GM12874 (cell line): Measurements from ENCODE around the gene UBXN4.

Experiments
- TF ChIP-seq, protein P1 (sequence below): IDR thresholded peaks from 2 replicates; pipeline ENCODE4 v1.5.1; 2011; ENCODE audit warnings: low read depth, mild to moderate bottlenecking, control low read depth, low read length, moderate library complexity; ENCODE audit not compliant: insufficient read depth

UBXN4 gene

DNA sequence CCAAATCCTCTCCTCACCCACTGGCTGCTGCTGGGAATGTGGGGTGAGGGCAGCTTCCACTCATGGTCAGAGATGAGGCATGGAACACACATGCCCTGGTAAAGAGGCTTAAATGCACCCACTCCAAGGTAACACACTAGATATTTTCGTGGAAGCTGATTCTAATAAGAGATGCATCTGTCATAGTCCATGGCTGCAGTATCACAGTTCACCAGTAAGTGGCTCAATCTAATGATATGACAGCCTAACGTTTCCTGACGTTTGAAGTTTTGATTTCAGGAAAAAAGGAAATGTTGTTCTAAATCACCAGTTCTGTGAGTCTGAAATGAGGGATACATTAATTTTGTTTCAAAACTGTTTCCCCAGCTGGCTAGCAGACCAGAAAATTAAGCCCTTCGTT lies 57.1 kb downstream of the UBXN4 start:
- TF ChIP-seq, protein P1, sequence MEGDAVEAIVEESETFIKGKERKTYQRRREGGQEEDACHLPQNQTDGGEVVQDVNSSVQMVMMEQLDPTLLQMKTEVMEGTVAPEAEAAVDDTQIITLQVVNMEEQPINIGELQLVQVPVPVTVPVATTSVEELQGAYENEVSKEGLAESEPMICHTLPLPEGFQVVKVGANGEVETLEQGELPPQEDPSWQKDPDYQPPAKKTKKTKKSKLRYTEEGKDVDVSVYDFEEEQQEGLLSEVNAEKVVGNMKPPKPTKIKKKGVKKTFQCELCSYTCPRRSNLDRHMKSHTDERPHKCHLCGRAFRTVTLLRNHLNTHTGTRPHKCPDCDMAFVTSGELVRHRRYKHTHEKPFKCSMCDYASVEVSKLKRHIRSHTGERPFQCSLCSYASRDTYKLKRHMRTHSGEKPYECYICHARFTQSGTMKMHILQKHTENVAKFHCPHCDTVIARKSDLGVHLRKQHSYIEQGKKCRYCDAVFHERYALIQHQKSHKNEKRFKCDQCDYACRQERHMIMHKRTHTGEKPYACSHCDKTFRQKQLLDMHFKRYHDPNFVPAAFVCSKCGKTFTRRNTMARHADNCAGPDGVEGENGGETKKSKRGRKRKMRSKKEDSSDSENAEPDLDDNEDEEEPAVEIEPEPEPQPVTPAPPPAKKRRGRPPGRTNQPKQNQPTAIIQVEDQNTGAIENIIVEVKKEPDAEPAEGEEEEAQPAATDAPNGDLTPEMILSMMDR: peak; percentile 43; the same call in 1 of the 2 replicates

DNA sequence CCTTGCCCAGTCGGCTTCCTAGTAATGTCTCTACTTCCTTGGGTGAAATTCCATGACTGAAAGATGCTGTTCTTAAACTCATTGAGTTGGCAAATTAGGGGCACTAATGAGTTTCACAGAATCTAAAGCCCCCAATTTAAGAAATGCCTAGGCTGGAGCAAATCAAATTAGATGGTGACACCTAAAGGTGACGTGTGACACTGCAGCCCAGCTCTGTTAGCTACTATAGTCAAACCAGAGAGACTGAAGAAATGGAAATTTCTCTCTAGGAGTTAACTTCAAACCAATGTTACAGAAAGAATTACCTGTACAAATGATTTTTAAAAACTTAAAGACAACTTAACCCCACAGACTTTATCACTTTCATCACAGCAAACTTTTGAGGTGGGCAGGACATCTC lies 58.1 kb downstream of the UBXN4 start:
- TF ChIP-seq, protein P1: 0 out of 2 replicates have a peak, but pooled peaks have one; percentile 6

DNA sequence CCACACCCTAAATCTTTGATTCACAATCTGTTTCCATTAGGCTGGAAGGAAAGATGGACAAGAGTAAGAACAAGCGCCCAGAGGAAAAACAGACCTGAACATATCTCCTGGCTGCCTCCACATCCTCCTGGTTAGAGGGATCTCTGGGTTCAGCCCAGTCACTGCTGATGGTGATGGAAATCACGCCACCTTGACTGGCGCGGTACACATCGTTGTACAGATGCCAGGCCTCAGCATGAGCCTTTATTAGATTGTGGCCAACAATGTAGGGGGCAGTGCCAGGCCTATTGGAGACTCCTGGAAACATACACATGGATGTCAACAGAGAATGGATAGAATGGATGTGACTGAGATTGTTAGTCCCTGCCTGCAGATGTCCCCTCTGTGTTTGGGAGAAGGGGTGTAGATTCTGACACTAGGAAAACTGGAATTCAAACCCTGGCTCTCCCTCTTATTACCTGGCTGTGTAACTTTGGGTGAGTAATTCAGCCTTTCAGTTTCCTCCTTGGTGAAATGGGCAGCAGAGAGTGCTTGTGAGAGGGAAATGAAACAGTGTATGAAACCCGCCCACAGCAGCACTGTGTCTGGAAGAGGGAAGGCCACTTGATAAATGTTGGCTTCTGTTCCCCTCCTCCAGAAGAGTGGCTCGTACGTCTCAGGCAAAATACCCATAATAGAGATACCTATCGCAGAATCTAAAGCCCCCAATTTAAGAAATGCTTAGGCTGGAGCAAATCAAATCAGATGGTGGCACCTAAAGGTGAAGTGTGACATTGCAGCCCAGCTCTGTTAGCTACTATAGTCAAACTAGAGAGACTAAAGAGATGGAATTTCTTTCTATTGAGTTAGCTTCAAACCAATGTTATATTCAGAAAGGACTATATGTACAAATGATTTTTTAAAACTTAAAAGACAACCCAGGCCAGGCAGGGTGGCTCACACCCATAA lies 59.1 kb downstream of the UBXN4 start:
- TF ChIP-seq, protein P1: peak; percentile 21; the same call in 1 of the 2 replicates

DNA sequence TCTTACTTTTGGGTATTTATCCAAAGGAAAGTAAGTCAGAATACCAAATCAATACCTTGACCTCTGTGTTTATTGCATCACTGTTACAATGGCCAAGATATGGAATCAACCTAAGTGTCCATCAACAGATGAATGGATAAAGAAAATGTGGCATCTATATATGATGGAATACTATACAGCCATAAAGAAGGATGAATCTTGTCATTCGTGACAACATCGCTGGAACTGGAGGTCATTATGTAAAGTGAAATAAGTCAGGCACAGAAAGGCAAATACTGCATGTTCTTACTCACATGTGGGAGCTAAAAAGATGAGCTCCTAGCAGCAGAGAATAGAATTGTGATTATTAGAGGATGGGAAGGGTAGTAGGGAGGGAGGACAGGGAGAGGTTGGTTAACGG lies 60.7 kb downstream of the UBXN4 start:
- TF ChIP-seq, protein P1: no peak

GRCh38 chr2:135803278-135803677 lies 61.6 kb downstream of the UBXN4 start:
- TF ChIP-seq, protein P1: no peak

- TF ChIP-seq, protein P1: no peak
Observed at GRCh38 chr2:135812907-135813511, 71.4 kb downstream of the UBXN4 start.

- TF ChIP-seq, protein P1: no peak
Observed at GRCh38 chr2:135815269-135815668, 73.6 kb downstream of the UBXN4 start.
